Measurements from ENCODE around the gene GNAT1.
"Not testable (repeated sequence)": the region's sequence is repeated elsewhere in the genome, so short reads cannot be mapped to it uniquely, and the experiment has no call there.

The GNAT1 gene

DNA sequence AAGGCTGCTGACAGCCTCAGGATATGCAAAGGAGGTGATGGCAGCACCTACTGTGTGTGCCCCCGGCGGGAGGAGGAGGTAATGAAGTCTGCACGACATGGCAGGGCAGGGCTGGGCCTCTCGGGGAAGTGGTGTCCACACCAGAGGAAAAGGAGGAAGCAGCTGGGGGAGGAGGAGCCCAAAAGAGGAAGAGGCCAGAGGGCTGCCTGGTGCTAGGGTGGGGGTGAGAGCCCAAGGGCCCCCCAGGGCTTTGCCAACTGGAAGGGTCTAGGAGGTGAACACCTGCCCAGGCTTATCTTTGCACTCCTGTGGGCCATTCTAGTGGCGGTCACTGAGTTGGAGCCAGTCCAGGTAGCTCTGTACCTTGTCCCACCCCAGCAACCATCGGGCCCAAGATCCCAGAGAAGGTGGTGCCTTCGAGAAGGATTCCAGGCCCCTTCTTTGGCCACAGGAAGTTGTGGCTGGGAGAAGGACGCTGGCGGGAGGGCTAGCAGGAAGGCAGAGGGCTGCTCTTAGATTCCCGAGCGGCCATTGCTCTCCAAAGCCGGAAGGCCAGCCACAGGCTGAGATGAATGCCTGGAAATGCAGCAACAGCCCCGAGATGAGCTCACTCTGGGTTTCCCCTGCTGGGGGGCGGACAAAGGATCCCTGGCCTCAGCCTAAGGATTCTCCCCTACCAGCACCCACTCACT is 51.6 kb downstream of the GNAT1 start:
- DNase-seq = peak; percentile 98

GRCh38 chr3:50243543-50243895 is 52.1 kb downstream of the GNAT1 start:
- peak in 1 of 2 experiments; percentile 55 for DNase-seq

GRCh38 chr3:50244813-50245212 is 53.4 kb downstream of the GNAT1 start:
- not testable (repeated sequence) for DNase-seq

DNA sequence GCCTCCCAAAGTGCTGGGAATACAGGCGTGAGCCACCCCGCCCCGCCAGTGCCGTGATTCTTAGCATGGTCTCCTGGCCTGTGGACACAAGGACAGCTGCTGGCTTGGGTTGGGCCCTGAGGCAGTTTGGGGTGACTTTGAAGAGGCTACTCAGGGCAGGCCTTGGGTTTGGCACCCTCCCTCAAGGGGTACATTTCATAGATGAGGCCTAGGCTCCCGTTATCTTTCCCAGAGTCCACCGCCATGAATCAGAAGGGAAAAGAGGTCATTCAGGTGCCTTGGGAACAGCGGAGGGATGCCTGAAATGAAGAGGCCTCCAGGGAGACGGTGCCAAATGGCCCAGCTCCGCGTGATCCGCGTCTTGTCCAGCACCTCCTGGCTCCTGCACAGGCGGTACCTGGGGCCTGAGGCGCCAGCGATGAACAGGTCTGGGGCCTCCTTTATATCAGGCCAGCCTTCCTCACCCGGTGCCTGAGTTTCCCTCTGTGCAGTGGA is 53.9 kb downstream of the GNAT1 start:
- no peak for DNase-seq

DNA sequence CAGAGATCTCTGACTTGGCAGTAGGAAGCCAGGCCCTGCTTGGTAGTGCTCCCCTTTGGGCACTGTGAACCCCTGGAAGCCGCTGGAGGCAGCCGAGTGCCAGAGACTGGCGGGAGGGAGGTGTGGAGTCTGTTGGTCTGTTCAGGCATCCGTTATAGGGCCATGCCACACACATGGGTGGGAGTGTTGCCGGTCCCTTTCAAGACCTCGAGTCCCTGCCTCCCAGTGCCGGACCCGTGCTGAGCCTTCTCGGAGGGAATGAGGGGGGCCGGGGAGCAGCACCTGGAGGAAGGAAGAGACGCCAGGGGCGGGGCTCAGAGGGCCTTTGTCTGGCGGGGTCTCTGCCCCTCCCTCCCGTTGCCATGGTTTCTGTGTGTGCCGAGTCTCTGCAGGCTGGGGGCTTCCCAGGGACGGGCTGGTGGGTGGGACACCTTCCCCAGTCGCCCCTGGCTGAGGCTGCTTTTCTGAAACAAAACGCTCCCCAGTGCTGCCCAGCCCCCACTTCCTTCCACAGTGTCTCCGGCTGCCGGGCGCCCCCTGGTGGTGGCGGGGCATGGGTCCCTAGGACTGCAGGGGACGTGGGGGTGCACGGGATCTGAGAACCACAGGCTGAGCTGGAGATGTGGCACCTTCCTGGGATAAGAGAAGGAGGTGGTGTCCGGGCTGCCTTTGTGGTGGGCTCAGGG is 54.6 kb downstream of the GNAT1 start:
- DNase-seq = peak; percentile 88 to 90

DNA sequence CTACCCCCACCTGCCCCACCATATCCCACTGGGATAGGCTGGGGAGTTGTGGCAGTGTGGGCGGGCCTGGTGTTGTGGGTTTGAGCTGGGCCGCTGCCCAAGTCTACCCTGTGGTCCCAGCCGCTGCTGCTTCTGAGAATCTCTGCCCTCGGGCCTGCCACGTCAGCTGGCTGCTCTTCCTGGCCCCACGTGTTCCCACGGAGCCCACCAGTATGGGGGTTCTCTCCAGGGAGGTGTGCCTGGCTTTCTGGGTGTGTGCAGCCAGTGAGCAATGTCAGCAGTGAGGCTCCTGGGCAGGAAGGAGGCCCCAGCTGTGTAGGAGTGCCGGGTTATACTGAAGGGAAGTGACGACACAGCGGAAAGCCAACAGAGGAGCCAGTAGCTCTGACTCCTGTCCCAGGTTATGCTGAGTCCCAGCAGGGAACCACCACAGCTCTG is 55.1 kb downstream of the GNAT1 start:
- peak; percentile 93 to 94 for DNase-seq
